HCT116 (cell line): ENCODE results near the gene PDE4B.

Experiments used
- CEBPB ChIP-seq: IDR thresholded peaks from 2 replicates; pipeline ENCODE4 v1.6.1; 2012; ENCODE audit warnings: low read depth
- EZH2 ChIP-seq: fragments of 200-600 bp; sonication (generic); IDR thresholded peaks from 2 replicates; pipeline ENCODE4 v1.6.1; 2017; ENCODE audit warnings: antibody characterized with exemption, mixed run types
- EZH2phosphoT487 ChIP-seq: fragments of 200-600 bp; IDR thresholded peaks from 2 replicates; pipeline ENCODE4 v1.6.1; 2018; ENCODE audit warnings: antibody characterized with exemption, borderline replicate concordance
- JUND ChIP-seq: IDR thresholded peaks from 2 replicates; pipeline ENCODE4 v1.6.1; 2012
- POLR2AphosphoS5 ChIP-seq: IDR thresholded peaks from 2 replicates; pipeline ENCODE4 v1.6.1; 2011; ENCODE audit warnings: mild to moderate bottlenecking, low read depth, low read length, moderate library complexity
- RAD21 ChIP-seq: IDR thresholded peaks from 2 replicates; pipeline ENCODE4 v1.6.1; 2012; ENCODE audit warnings: low read depth, mild to moderate bottlenecking
- SIN3A ChIP-seq: IDR thresholded peaks from 2 replicates; pipeline ENCODE4 v1.6.1; 2012; ENCODE audit warnings: low read depth
- SRF ChIP-seq: IDR thresholded peaks from 2 replicates; pipeline ENCODE4 v1.6.1; 2012; ENCODE audit warnings: low read depth
- YY1 ChIP-seq: IDR thresholded peaks from 2 replicates; pipeline ENCODE4 v1.6.1; 2011; ENCODE audit warnings: low read length, low read depth, moderate library complexity, mild to moderate bottlenecking; ENCODE audit not compliant: insufficient replicate concordance; ENCODE audit errors: extremely low read depth
- TF ChIP-seq, protein P1 (sequence below), 3 experiments: fragments of 200-600 bp in 1 of 3; sonication (generic) in 1 of 3; IDR thresholded peaks in 2 of 3; conservative IDR thresholded peaks in 1 of 3; 2 replicates each; pipeline ENCODE4 v1.5.1; 2012 to 2017; ENCODE audit warnings: low read depth in 2 of 3, low read length in 2 of 3, antibody characterized with exemption in 1 of 3, borderline replicate concordance in 1 of 3, control low read depth in 1 of 3, mild to moderate bottlenecking in 1 of 3, mixed read lengths in 1 of 3, mixed run types in 1 of 3, moderate library complexity in 1 of 3; ENCODE audit not compliant: insufficient read depth in 1 of 3
- TF ChIP-seq, protein P2 (sequence below): IDR thresholded peaks from 2 replicates; pipeline ENCODE4 v1.6.1; 2012; ENCODE audit warnings: low read depth
- TF ChIP-seq, protein P3 (sequence below): IDR thresholded peaks from 2 replicates; pipeline ENCODE4 v1.6.1; 2012

DNA sequence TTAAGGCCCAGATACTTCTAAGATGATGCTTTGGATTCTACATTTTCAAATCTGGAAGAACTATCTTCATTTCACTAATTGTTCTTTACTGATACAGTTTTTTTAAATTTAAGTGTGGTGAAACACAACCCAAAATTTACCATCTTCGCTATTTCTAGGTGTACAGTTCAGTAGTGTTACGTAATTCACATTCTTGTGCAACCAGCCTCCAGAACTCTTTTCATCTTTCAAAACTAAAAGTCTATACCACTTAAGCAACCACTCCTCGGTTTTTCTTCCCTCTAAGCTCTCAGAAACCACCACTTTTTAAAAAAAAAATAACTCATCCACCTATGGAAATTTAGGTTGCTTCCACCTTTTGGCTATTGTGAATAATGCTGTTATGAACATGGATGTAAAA lies 220.7 kb downstream of the PDE4B start:
- TF ChIP-seq POLR2AphosphoS5 (no peak), YY1 (no peak), EZH2 (no peak), SRF (no peak), CEBPB (no peak), EZH2phosphoT487 (no peak), JUND (no peak), SIN3A (no peak), RAD21 (no peak)
- TF ChIP-seq, protein P1, sequence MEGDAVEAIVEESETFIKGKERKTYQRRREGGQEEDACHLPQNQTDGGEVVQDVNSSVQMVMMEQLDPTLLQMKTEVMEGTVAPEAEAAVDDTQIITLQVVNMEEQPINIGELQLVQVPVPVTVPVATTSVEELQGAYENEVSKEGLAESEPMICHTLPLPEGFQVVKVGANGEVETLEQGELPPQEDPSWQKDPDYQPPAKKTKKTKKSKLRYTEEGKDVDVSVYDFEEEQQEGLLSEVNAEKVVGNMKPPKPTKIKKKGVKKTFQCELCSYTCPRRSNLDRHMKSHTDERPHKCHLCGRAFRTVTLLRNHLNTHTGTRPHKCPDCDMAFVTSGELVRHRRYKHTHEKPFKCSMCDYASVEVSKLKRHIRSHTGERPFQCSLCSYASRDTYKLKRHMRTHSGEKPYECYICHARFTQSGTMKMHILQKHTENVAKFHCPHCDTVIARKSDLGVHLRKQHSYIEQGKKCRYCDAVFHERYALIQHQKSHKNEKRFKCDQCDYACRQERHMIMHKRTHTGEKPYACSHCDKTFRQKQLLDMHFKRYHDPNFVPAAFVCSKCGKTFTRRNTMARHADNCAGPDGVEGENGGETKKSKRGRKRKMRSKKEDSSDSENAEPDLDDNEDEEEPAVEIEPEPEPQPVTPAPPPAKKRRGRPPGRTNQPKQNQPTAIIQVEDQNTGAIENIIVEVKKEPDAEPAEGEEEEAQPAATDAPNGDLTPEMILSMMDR (IDR thresholded peaks at IDR 0.05 in 2 of 3, conservative IDR thresholded peaks at IDR 0.05 in 1 of 3; ENCODE audit: borderline replicate concordance in 1 of 3, insufficient read depth in 1 of 3, low read depth in 2 of 3, low read length in 2 of 3), result no peak
- TF ChIP-seq, protein P2, sequence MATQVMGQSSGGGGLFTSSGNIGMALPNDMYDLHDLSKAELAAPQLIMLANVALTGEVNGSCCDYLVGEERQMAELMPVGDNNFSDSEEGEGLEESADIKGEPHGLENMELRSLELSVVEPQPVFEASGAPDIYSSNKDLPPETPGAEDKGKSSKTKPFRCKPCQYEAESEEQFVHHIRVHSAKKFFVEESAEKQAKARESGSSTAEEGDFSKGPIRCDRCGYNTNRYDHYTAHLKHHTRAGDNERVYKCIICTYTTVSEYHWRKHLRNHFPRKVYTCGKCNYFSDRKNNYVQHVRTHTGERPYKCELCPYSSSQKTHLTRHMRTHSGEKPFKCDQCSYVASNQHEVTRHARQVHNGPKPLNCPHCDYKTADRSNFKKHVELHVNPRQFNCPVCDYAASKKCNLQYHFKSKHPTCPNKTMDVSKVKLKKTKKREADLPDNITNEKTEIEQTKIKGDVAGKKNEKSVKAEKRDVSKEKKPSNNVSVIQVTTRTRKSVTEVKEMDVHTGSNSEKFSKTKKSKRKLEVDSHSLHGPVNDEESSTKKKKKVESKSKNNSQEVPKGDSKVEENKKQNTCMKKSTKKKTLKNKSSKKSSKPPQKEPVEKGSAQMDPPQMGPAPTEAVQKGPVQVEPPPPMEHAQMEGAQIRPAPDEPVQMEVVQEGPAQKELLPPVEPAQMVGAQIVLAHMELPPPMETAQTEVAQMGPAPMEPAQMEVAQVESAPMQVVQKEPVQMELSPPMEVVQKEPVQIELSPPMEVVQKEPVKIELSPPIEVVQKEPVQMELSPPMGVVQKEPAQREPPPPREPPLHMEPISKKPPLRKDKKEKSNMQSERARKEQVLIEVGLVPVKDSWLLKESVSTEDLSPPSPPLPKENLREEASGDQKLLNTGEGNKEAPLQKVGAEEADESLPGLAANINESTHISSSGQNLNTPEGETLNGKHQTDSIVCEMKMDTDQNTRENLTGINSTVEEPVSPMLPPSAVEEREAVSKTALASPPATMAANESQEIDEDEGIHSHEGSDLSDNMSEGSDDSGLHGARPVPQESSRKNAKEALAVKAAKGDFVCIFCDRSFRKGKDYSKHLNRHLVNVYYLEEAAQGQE, result no peak
- TF ChIP-seq, protein P3, sequence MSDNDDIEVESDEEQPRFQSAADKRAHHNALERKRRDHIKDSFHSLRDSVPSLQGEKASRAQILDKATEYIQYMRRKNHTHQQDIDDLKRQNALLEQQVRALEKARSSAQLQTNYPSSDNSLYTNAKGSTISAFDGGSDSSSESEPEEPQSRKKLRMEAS, result no peak
